Body of pancreas (tissue), 4 donors: ENCODE measurements around the gene OR14J1. TPM values are rescaled to one million over a fixed set of nuclear protein-coding genes. Genes with fewer than 3 reads are reported as not detected.

Source experiments
- ATAC-seq: fragments of 150-250 bp; one replicate; pipeline ENCODE4 v1.9.1; 2016
- DNase-seq, 4 donors: peaks; one replicate each; pipeline ENCODE4 v3.0.0-alpha.2; 2019
- H3K27ac ChIP-seq, 4 donors: fragments of 200-600 bp; sonication (generic); 1 replicate in 3 of 4; 2 replicates in 1 of 4; pipeline versions ENCODE4 v1.5.1 to v1.6.1; 2016 to 2019; ENCODE audit warnings: mild to moderate bottlenecking in 1 of 4, mixed read lengths in 1 of 4, moderate library complexity in 1 of 4
- H3K27me3 ChIP-seq, 2 donors: fragments of 200-600 bp; sonication (generic); one replicate each; pipeline ENCODE4 v1.6.0; 2016; ENCODE audit warnings: mild to moderate bottlenecking in 1 of 2
- H3K36me3 ChIP-seq, 2 donors: fragments of 200-600 bp; sonication (generic); replicated peaks in 1 of 2; 2 replicates each; pipeline ENCODE4 v1.5.1; 2016; ENCODE audit warnings: low read depth in 2 of 2; ENCODE audit not compliant: insufficient read depth in 1 of 2
- H3K4me1 ChIP-seq: fragments of 200-600 bp; sonication (generic); one replicate; pipeline ENCODE4 v1.6.0; 2016
- H3K4me3 ChIP-seq, 2 donors: fragments of 200-600 bp; sonication (generic); 1 replicate in 1 of 2; 2 replicates in 1 of 2; pipeline ENCODE4 v1.5.1; 2016 to 2019
- H3K9me3 ChIP-seq, 3 donors: fragments of 200-600 bp; sonication (generic); 1 replicate in 2 of 3; 2 replicates in 1 of 3; pipeline ENCODE4 v1.5.1; 2016
- POLR2A ChIP-seq, 3 donors: fragments of 450-650 bp; IDR thresholded peaks; one replicate each; pipeline ENCODE4 v1.6.1; 2016; ENCODE audit warnings: antibody characterized with exemption in 3 of 3, mild to moderate bottlenecking in 2 of 3
- WGBS, 2 donors: methylation state at CpG; one replicate each; pipeline ENCODE4 v1.1.5; 2017; 5-methylcytosine and 5-hydroxymethylcytosine counted together
- intact Hi-C: fragments of 100-400 bp; cut with DNase I; formaldehyde crosslinking; loops from one replicate; pipeline ENCODE4 v1.15.1; 2023
- total RNA-seq, 2 donors: library from RNA; depleted of rRNA; stranded (reverse); fragments of >200 nt; gene quantifications; one replicate each; pipeline ENCODE4 v1.1.0, GENCODE V29; 2016
- TF ChIP-seq, protein P1 (sequence below), 7 experiments: fragments of 450-650 bp in 4 of 7; fragments of 200-600 bp in 3 of 7; sonication (generic) in 3 of 7; IDR thresholded peaks; one replicate each; pipeline ENCODE4 v1.5.1; 2016 to 2019; ENCODE audit warnings: antibody characterized with exemption in 7 of 7

The OR14J1 gene, protein sequence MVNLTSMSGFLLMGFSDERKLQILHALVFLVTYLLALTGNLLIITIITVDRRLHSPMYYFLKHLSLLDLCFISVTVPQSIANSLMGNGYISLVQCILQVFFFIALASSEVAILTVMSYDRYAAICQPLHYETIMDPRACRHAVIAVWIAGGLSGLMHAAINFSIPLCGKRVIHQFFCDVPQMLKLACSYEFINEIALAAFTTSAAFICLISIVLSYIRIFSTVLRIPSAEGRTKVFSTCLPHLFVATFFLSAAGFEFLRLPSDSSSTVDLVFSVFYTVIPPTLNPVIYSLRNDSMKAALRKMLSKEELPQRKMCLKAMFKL
- not detected for total RNA-seq

DNA sequence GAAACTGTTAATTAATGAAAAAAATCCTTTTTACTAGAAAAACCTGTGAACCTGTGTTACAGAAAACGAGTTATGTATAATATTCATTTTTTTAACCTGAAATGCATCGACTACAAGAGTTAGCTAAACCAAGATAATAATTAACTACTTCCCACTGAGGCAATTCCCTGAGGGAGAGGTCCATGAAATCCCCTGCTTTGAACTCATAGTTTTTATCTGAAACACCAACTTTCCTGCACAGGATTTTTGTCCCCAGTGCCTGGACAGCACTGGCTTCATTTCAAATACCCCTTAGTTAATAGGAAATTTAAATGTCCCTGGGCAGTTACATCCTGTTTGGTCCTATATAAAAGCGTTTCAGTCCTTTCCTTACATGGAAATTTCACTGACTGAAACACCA is at the start of gene OR14J1:
OR14J1 (plus strand) TSS at position 386 of the 400 bp plus-strand sequence. CDS start 4,989 bp downstream, outside the sequence.
- no peaks in the 10 kb centered on the region for H3K9me3 ChIP-seq
- no peak for TF ChIP-seq POLR2A (IDR thresholded peaks at IDR 0.05)
- TF ChIP-seq, protein P1, sequence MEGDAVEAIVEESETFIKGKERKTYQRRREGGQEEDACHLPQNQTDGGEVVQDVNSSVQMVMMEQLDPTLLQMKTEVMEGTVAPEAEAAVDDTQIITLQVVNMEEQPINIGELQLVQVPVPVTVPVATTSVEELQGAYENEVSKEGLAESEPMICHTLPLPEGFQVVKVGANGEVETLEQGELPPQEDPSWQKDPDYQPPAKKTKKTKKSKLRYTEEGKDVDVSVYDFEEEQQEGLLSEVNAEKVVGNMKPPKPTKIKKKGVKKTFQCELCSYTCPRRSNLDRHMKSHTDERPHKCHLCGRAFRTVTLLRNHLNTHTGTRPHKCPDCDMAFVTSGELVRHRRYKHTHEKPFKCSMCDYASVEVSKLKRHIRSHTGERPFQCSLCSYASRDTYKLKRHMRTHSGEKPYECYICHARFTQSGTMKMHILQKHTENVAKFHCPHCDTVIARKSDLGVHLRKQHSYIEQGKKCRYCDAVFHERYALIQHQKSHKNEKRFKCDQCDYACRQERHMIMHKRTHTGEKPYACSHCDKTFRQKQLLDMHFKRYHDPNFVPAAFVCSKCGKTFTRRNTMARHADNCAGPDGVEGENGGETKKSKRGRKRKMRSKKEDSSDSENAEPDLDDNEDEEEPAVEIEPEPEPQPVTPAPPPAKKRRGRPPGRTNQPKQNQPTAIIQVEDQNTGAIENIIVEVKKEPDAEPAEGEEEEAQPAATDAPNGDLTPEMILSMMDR (IDR thresholded peaks at IDR 0.05), result no peak
- intact Hi-C loops, result no loop called here
- no peaks in the 10 kb centered on the region for H3K4me1 ChIP-seq
- no peaks in the 10 kb centered on the region for H3K27me3 ChIP-seq
- WGBS, 2 donors, result 12 to 21% methylated on average over 3 of the region's 3 CpGs
- DNase-seq (no peak), ATAC-seq (no peak)
- H3K27ac ChIP-seq, result no peak within 1 kb of the TSS
- no peaks in the 10 kb centered on the region for H3K36me3 ChIP-seq
- no peak within 1 kb of the TSS for H3K4me3 ChIP-seq

DNA sequence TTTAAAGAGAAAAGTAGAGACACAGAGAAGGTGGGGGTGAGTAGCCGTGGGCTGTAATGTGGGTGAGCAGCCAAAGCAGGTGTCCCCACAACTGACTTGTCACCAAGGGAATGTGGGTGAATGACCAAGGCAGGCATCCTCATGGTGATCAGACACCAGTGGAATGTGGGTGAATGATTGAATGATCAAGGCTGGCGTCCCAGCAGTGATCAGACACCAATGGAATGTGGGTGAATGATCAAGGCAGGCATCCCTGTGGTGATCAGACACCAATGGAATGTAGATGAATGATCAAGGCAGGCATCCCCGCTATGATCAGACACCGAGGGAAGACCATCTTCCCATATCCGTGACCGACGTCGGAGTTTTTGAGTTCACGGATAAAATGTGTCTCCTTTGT is 49.8 kb upstream of the OR14J1 start:
- Histone ChIP-seq H3K27ac (no peak overlapping the region), H3K4me3 (no peak overlapping the region), H3K27me3 (no peaks in the 10 kb centered on the region), H3K36me3 (no peaks in the 10 kb centered on the region), H3K4me1 (no peaks in the 10 kb centered on the region), H3K9me3 (peaks cover 0 to 5% (median 0%) of the 10 kb centered on the region in 3 donors)
- intact Hi-C loops, result no loop called here
- no peak for TF ChIP-seq POLR2A (IDR thresholded peaks at IDR 0.05)
- TF ChIP-seq, protein P1 (IDR thresholded peaks at IDR 0.05), result no peak
- DNase-seq, result no peak
- 81 to 84% methylated on average over 9 of the region's 9 CpGs for WGBS, 2 donors
- ATAC-seq, result no peak

DNA sequence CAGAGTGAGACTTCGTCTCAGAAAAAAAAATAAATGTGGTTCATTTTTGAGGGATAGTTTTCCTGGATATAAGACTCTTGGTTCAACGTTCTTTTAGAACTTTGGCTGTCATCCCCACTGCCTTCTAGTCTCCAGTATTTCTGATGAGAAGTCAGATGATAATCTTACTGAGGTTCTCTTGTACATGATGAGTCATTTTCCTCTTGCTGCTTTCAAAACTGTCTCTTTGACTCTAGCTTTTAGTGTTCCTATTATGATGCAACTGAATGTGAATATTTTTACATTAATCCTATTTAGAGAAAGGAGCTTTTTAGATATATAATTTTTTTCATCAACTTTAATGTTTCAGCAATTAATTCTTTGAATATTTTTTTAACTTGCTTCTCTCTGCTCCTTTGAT is 46.0 kb upstream of the OR14J1 start:
- Histone ChIP-seq H3K9me3 (peaks cover 0 to 5% (median 0%) of the 10 kb centered on the region in 3 donors), H3K4me3 (no peak overlapping the region), H3K4me1 (no peaks in the 10 kb centered on the region), H3K27ac (no peak overlapping the region), H3K27me3 (no peaks in the 10 kb centered on the region), H3K36me3 (no peaks in the 10 kb centered on the region)
- intact Hi-C loops, result no loop called here
- 61 to 63% methylated on average over 2 of the region's 2 CpGs for WGBS, 2 donors
- DNase-seq, result no peak
- no peak for TF ChIP-seq POLR2A (IDR thresholded peaks at IDR 0.05)
- TF ChIP-seq, protein P1 (IDR thresholded peaks at IDR 0.05), result no peak
- no peak for ATAC-seq

DNA sequence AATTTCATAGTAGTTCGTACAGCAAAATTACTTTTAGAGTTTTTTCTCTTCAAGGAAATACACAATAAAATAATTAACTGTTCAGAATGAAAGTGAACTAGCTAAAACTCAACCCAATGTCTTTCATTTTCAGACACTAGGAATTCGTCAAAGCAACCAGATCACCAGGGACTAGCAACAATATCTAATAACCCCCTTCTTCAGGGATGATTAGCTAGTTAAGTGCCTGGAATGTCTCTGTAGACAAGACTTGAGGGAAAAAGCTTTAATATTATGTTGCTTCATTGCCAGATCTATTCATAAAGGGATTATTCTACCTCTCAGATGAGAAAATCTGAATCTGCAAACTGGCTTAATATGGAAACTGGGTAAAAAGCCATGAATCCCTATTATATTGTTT is 41.8 kb upstream of the OR14J1 start:
- H3K27me3 ChIP-seq, result no peaks in the 10 kb centered on the region
- intact Hi-C loops, result no loop called here
- WGBS, 2 donors, result 35 to 60% methylated on average over 2 of the region's 2 CpGs
- no peak overlapping the region for H3K4me3 ChIP-seq
- ATAC-seq, result no peak
- DNase-seq, result no peak
- TF ChIP-seq, protein P1 (IDR thresholded peaks at IDR 0.05), result no peak
- TF ChIP-seq POLR2A (IDR thresholded peaks at IDR 0.05), result no peak
- no peaks in the 10 kb centered on the region for H3K9me3 ChIP-seq
- H3K36me3 ChIP-seq, result no peaks in the 10 kb centered on the region
- H3K4me1 ChIP-seq, result no peaks in the 10 kb centered on the region
- no peak overlapping the region for H3K27ac ChIP-seq

DNA sequence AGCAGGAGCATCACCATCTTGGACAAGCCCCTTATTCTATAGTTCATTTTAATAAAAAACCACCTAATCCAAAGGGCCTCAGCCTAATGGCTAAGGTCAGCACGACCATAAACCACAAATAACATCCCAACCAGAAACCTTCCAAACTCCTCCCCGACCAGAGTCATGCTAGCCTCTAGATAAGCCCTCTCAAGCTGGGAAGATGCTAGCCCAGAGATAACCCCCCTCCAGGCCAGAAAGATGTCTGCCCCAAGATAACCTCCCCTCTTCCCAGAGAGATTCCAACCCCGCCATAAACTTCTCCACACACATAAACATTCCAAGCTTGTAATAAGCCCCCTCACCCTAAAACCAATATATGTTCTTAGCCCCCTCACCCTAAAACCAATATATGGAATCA is 38.5 kb upstream of the OR14J1 start:
- no peak for DNase-seq
- 58 to 63% methylated on average over 3 of the region's 3 CpGs for WGBS, 2 donors
- H3K4me3 ChIP-seq, result no peak overlapping the region
- H3K36me3 ChIP-seq, result no peaks in the 10 kb centered on the region
- no peak for TF ChIP-seq POLR2A (IDR thresholded peaks at IDR 0.05)
- TF ChIP-seq, protein P1 (IDR thresholded peaks at IDR 0.05), result no peak
- no peak overlapping the region for H3K27ac ChIP-seq
- no peaks in the 10 kb centered on the region for H3K9me3 ChIP-seq
- intact Hi-C loops, result no loop called here
- no peaks in the 10 kb centered on the region for H3K27me3 ChIP-seq
- no peak for ATAC-seq
- no peaks in the 10 kb centered on the region for H3K4me1 ChIP-seq
